RPMI7951 (cell line): ENCODE results near the gene TACC3. TPM values are rescaled to one million over a fixed set of nuclear protein-coding genes. Genes with fewer than 3 reads are reported as not detected.
A peak's percentile ranks its signal among the peaks of the same experiment; 100 is the strongest.

Experiments used
- DNase-seq: peaks from one replicate; pipeline ENCODE4 v3.0.0-alpha.2; 2012; ENCODE audit warnings: low read depth
- total RNA-seq: library from RNA; depleted of rRNA; stranded (reverse); fragments of >200 nt; shearing (Covaris generic); gene quantifications from 2 replicates; pipeline ENCODE4 v1.2.3, GENCODE V29; 2014

TACC3 gene
- total RNA-seq, 1 experiment from 2014 or later, result 23.9 TPM

- DNase-seq, result no peak
Measured at GRCh38 chr4:1773754-1774153, 52.4 kb downstream of the TACC3 start.

- DNase-seq, result peak; percentile 58
Measured at GRCh38 chr4:1775731-1776500, 54.6 kb downstream of the TACC3 start.

GRCh38 chr4:1776521-1777161 is 55.3 kb downstream of the TACC3 start:
- DNase-seq, result no peak

GRCh38 chr4:1777822-1778641 is 56.7 kb downstream of the TACC3 start:
- DNase-seq, result peak; percentile 62

GRCh38 chr4:1778642-1779392 is 57.5 kb downstream of the TACC3 start:
- DNase-seq, result no peak

GRCh38 chr4:1779588-1780382 is 58.5 kb downstream of the TACC3 start:
- DNase-seq, result no peak

GRCh38 chr4:1780435-1780834 is 59.1 kb downstream of the TACC3 start:
- no peak for DNase-seq

GRCh38 chr4:1783015-1783414 is 61.7 kb downstream of the TACC3 start:
- DNase-seq, result no peak

GRCh38 chr4:1783970-1784369 is 62.6 kb downstream of the TACC3 start:
- DNase-seq, result no peak

- no peak for DNase-seq
Measured at GRCh38 chr4:1784395-1784788, 63.1 kb downstream of the TACC3 start.

- DNase-seq, result no peak
Measured at GRCh38 chr4:1784789-1785591, 63.7 kb downstream of the TACC3 start.

GRCh38 chr4:1785592-1785991 is 64.3 kb downstream of the TACC3 start:
- no peak for DNase-seq

GRCh38 chr4:1786544-1787362 is 65.4 kb downstream of the TACC3 start:
- no peak for DNase-seq

GRCh38 chr4:1787411-1788077 is 66.2 kb downstream of the TACC3 start:
- no peak for DNase-seq

GRCh38 chr4:1788254-1788973 is 67.1 kb downstream of the TACC3 start:
- no peak for DNase-seq

GRCh38 chr4:1789552-1789951 is 68.2 kb downstream of the TACC3 start:
- no peak for DNase-seq

- DNase-seq, result no peak
Measured at GRCh38 chr4:1790005-1790404, 68.7 kb downstream of the TACC3 start.
